A673 (cell line): ENCODE data around the gene CNOT3.

ENCODE experiments used
- CTCF ChIP-seq: fragments of 300-800, 200-600 bp; sonication (generic); conservative IDR thresholded peaks from 2 replicates; pipeline ENCODE4 v1.5.1; 2017; ENCODE audit warnings: low read depth, mild to moderate bottlenecking, antibody characterized with exemption, low read length, moderate library complexity, mixed read lengths
- EZH2 ChIP-seq: fragments of 200-600 bp; sonication (generic); IDR thresholded peaks from 2 replicates; pipeline ENCODE4 v1.6.1; 2017; ENCODE audit warnings: borderline replicate concordance, low read depth, mild to moderate bottlenecking, mixed read lengths, antibody characterized with exemption, low read length; ENCODE audit not compliant: poor library complexity, severe bottlenecking

DNA sequence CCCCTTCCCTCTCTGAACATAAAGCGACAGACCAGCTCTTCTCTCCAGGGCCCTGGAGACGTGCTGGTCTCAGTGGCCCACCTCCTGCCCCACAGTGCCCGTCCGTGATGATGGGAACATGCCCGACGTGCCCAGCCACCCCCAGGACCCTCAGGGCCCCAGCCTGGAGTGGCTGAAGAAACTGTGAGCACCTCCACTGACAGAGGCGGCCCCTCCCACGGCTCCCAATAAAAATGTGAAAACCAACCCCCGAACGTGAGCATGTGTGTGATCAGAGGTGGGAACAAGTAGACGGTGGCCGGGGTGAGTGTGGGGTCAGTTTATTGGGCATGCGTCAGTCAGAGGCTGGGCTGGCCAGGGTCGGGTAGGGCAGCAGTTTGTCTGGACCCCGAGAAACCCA, 30.8 kb upstream of the CNOT3 start:
- no peak for TF ChIP-seq EZH2
- TF ChIP-seq CTCF, result no peak
